ENCODE data around the gene IMP4.

Gene IMP4

GRCh38 chr2:130389358-130389757, 46.7 kb downstream of the IMP4 start:
- TF ChIP-seq TEAD4 (IDR thresholded peaks at IDR 0.05) (no peak), FOXM1 (IDR thresholded peaks at IDR 0.05; ENCODE audit: borderline replicate concordance, low read depth) (no peak), CEBPB (IDR thresholded peaks at IDR 0.05) (no peak), NFIC (IDR thresholded peaks at IDR 0.05) (no peak), ZBTB7A (IDR thresholded peaks at IDR 0.05; ENCODE audit: low read depth) (no peak), EP300 (IDR thresholded peaks at IDR 0.05; ENCODE audit: borderline replicate concordance) (no peak), USF1 (IDR thresholded peaks at IDR 0.05) (no peak), YY1 (IDR thresholded peaks at IDR 0.05; ENCODE audit: low read depth) (no peak), EGR1 (IDR thresholded peaks at IDR 0.05) (no peak), RAD21 (IDR thresholded peaks at IDR 0.05; ENCODE audit: low read depth) (no peak), CREB1 (IDR thresholded peaks at IDR 0.05; ENCODE audit: low read depth) (no peak), TCF12 (IDR thresholded peaks at IDR 0.05; ENCODE audit: low read depth) (no peak)

- TF ChIP-seq REST (IDR thresholded peaks at IDR 0.05; ENCODE audit: low read depth) (no peak), ZBTB7A (IDR thresholded peaks at IDR 0.05; ENCODE audit: low read depth) (no peak), FOXM1 (IDR thresholded peaks at IDR 0.05; ENCODE audit: borderline replicate concordance, low read depth) (no peak), NFIC (IDR thresholded peaks at IDR 0.05) (no peak), TCF12 (IDR thresholded peaks at IDR 0.05; ENCODE audit: low read depth) (no peak), TEAD4 (IDR thresholded peaks at IDR 0.05) (no peak), EP300 (IDR thresholded peaks at IDR 0.05; ENCODE audit: borderline replicate concordance) (no peak), TAF1 (IDR thresholded peaks at IDR 0.05; ENCODE audit: low read depth) (no peak), CREB1 (IDR thresholded peaks at IDR 0.05; ENCODE audit: low read depth) (no peak), RAD21 (IDR thresholded peaks at IDR 0.05; ENCODE audit: low read depth) (no peak), USF1 (IDR thresholded peaks at IDR 0.05) (no peak), CEBPB (IDR thresholded peaks at IDR 0.05) (no peak), MAX (IDR thresholded peaks at IDR 0.05) (no peak), EGR1 (IDR thresholded peaks at IDR 0.05) (no peak), YY1 (IDR thresholded peaks at IDR 0.05; ENCODE audit: low read depth) (no peak)
Observed at GRCh38 chr2:130389783-130390182, 47.1 kb downstream of the IMP4 start.

- TF ChIP-seq CEBPB (IDR thresholded peaks at IDR 0.05) = no peak
- TF ChIP-seq EGR1 (IDR thresholded peaks at IDR 0.05) = no peak
- TF ChIP-seq MAX (IDR thresholded peaks at IDR 0.05) = no peak
- TF ChIP-seq CREB1 (IDR thresholded peaks at IDR 0.05; ENCODE audit: low read depth) = no peak
- TF ChIP-seq TEAD4 (IDR thresholded peaks at IDR 0.05) = no peak
- TF ChIP-seq USF1 (IDR thresholded peaks at IDR 0.05) = no peak
- no peak for TF ChIP-seq NFIC (IDR thresholded peaks at IDR 0.05)
- TF ChIP-seq YY1 (IDR thresholded peaks at IDR 0.05; ENCODE audit: low read depth) = no peak
- no peak for TF ChIP-seq RAD21 (IDR thresholded peaks at IDR 0.05; ENCODE audit: low read depth)
- TF ChIP-seq FOXM1 (IDR thresholded peaks at IDR 0.05; ENCODE audit: borderline replicate concordance, low read depth) = no peak
- no peak for TF ChIP-seq ZBTB7A (IDR thresholded peaks at IDR 0.05; ENCODE audit: low read depth)
- TF ChIP-seq TAF1 (IDR thresholded peaks at IDR 0.05; ENCODE audit: low read depth) = no peak
Observed at GRCh38 chr2:130390460-130391057, 47.9 kb downstream of the IMP4 start.

- no peak for TF ChIP-seq EP300 (IDR thresholded peaks at IDR 0.05; ENCODE audit: borderline replicate concordance)
- TF ChIP-seq FOXM1 (IDR thresholded peaks at IDR 0.05; ENCODE audit: borderline replicate concordance, low read depth) = no peak
- peak; percentile 16; the same call in 1 of the 2 replicates for TF ChIP-seq TEAD4 (IDR thresholded peaks at IDR 0.05)
- TF ChIP-seq RAD21 (IDR thresholded peaks at IDR 0.05; ENCODE audit: low read depth) = no peak
- TF ChIP-seq ZBTB7A (IDR thresholded peaks at IDR 0.05; ENCODE audit: low read depth) = no peak; the same call in none of the 2 replicates
- 0 out of 2 replicates have a peak, but pooled peaks have one; percentile 45 for TF ChIP-seq REST (IDR thresholded peaks at IDR 0.05; ENCODE audit: low read depth)
- TF ChIP-seq TAF1 (IDR thresholded peaks at IDR 0.05; ENCODE audit: low read depth) = peak; percentile 31; the same call in 1 of the 2 replicates
- no peak for TF ChIP-seq CEBPB (IDR thresholded peaks at IDR 0.05)
- peak; percentile 21 for TF ChIP-seq MAX (IDR thresholded peaks at IDR 0.05)
- TF ChIP-seq USF1 (IDR thresholded peaks at IDR 0.05) = no peak
- no peak for TF ChIP-seq NFIC (IDR thresholded peaks at IDR 0.05)
- no peak for TF ChIP-seq TCF12 (IDR thresholded peaks at IDR 0.05; ENCODE audit: low read depth)
- TF ChIP-seq EGR1 (IDR thresholded peaks at IDR 0.05) = no peak
- peak; percentile 48; the same call in 1 of the 2 replicates for TF ChIP-seq CREB1 (IDR thresholded peaks at IDR 0.05; ENCODE audit: low read depth)
- no peak for TF ChIP-seq YY1 (IDR thresholded peaks at IDR 0.05; ENCODE audit: low read depth)
Observed at GRCh38 chr2:130391058-130391871, 48.6 kb downstream of the IMP4 start.

All from Ishikawa (cell line).